Heart left ventricle (tissue), 16 donors: Measurements from ENCODE around the gene IL6. TPM values are rescaled to one million over a fixed set of nuclear protein-coding genes. Genes with fewer than 3 reads are reported as not detected.

Experiments used
- ATAC-seq, 4 donors: fragments of 200-7000 bp; cut with Tn5 transposase; one replicate each; pipeline ENCODE4 v1.9.1; 2020 to 2022; ENCODE audit warnings: moderate library complexity in 4 of 4, mild to moderate bottlenecking in 3 of 4, moderate number of reproducible peaks in 1 of 4
- DNase-seq, 5 donors: peaks; one replicate each; pipeline ENCODE4 v3.0.0-alpha.2; 2020
- H3K27ac ChIP-seq, 12 donors: fragments of 200-600 bp; sonication (generic) in 4 of 12; one replicate each; pipeline versions ENCODE4 v1.5.0 to v1.8.0; 2016 to 2022; ENCODE audit warnings: mild to moderate bottlenecking in 2 of 12
- H3K27me3 ChIP-seq, 9 donors: fragments of 200-600 bp; sonication (generic) in 2 of 9; one replicate each; pipeline versions ENCODE4 v1.5.1 to v1.8.0; 2016 to 2022; ENCODE audit warnings: mild to moderate bottlenecking in 3 of 9
- H3K36me3 ChIP-seq, 9 donors: fragments of 200-600 bp; sonication (generic) in 2 of 9; one replicate each; pipeline versions ENCODE4 v1.5.0 to v1.8.0; 2018 to 2022; ENCODE audit warnings: mild to moderate bottlenecking in 2 of 9
- H3K4me1 ChIP-seq, 12 donors: fragments of 200-600 bp; sonication (generic) in 4 of 12; one replicate each; pipeline versions ENCODE4 v1.5.0 to v1.8.0; 2016 to 2022; ENCODE audit warnings: mild to moderate bottlenecking in 3 of 12
- H3K4me3 ChIP-seq, 12 donors: fragments of 200-600 bp; sonication (generic) in 4 of 12; one replicate each; pipeline versions ENCODE4 v1.5.0 to v1.8.0; 2017 to 2022; ENCODE audit warnings: mild to moderate bottlenecking in 9 of 12, moderate library complexity in 4 of 12
- H3K9me3 ChIP-seq, 12 donors: fragments of 200-600 bp; sonication (generic) in 4 of 12; one replicate each; pipeline versions ENCODE4 v1.5.0 to v1.8.0; 2016 to 2022; ENCODE audit warnings: mild to moderate bottlenecking in 1 of 12
- POLR2A ChIP-seq, 2 donors: fragments of 450-650 bp; IDR thresholded peaks; one replicate each; pipeline ENCODE4 v1.6.1; 2017; ENCODE audit warnings: antibody characterized with exemption in 2 of 2, mild to moderate bottlenecking in 2 of 2, moderate library complexity in 2 of 2
- WGBS, 4 donors: extraction: QIAGEN DNeasy Blood & Tissue Kit in 2 of 4; methylation state at CpG; one replicate each; pipeline versions ENCODE4 v1.1.5 to v1.1.7; 2013 to 2018; 5-methylcytosine and 5-hydroxymethylcytosine counted together
- intact Hi-C, 10 donors: fragments of 100-400 bp; cut with DNase I; formaldehyde crosslinking; loops; one replicate each; pipeline versions ENCODE4 v1.11.1 to v1.14.2; 2022
- polyA plus RNA-seq, 2 donors: library from polyadenylated mRNA; stranded (reverse); fragments of 200-250 nt; gene quantifications; one replicate each; pipeline ENCODE4 v1.2.3, GENCODE V29; 2013
- total RNA-seq, 9 donors: library from RNA; depleted of rRNA in 2 of 9; stranded (reverse); fragments of >200 nt in 2 of 9; fragmentation: NEBNext Ultra II Directional in 3 of 9; extraction: Animal tissue kit (Norgen Biotek cat#: 25700) in 3 of 9; gene quantifications; one replicate each; pipeline versions ENCODE4 v1.1.0 to v1.2.4, GENCODE V29; 2016 to 2023
- TF ChIP-seq, protein P1 (sequence below), 12 donors: fragments of 200-600 bp; sonication (generic) in 4 of 12; IDR thresholded peaks; one replicate each; pipeline versions ENCODE4 v1.5.0 to v1.8.0; 2018 to 2022; ENCODE audit warnings: antibody characterized with exemption in 12 of 12, mild to moderate bottlenecking in 5 of 12
- donor health status: ischemic (EF 13 %, LVEDD 7.1; RV severe dilation, severe dysfunction).
- donor health status: healthy with polysubstance abuse.
- donor health status: DM: no; HTN: yes; CAD: no.
- donor health status: DM: no; HTN: no; CAD: no.
- donor health status: ischemic (EF 25% LVEDD 6.9; RV normal size, moderate dysfunction).
- donor health status: ischemic (EF 25% LVEDD 5.7; RV mildly dilated, moderate dysfunction).
- donor health status: healthy.
- donor health status: DM: yes; HTN: yes; CAD: no.
- donor health status: ischemic (EF 35%, LVEDD 5.7; RV mildly dilated, moderate dysfunction).
- donor health status: nonischemic (EF 11% LVEDD 7.7; RV severe dilation, severe dysfunction).
- donor health status: DM: yes; HTN: yes; CAD: no.
- donor health status: PGD.
- donor health status: ischemic (EF 29% LVEDD 5.4; RV normal size, mild dysfunction).
- donor health status: nonischemic (EF 23%, LVEDD 6.1; RV moderate dilation, normal function).

Gene IL6
- total and polyA plus RNA-seq, 11 donors = 0.72 to 15.1 (median 1.9) TPM; not detected in 1

DNA sequence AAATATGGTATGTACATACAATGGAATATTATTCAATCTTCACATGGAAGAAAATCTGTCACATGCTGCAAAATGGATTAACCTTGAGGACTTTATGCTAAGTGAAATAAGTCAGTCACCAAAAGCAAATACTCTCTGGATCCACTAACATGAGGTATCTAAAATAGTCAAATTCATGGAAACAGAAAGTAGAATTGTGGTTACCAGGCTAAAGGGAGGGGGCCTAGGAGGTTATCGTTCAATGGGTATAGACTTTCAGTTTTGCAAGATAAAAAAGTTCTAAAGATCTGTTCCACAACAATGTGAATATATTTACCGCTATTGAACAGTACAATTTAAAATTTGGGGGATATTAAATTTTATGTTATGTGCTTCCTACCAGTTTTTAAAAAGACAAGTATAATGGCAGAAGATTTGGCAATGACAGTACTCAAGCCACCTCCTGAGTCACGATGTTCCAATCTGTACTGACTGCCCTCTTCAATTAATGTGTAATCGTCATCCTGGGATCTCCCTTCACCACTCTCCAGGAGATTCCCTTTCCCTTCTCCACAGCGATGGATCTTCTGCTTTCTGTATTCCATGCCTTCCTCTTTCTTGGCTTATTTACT, 32.3 kb upstream of the IL6 start:
- intact Hi-C loops = no loop called here
- DNase-seq (no peak), ATAC-seq (no peak)
- Histone ChIP-seq H3K27me3 (no peaks in the 10 kb centered on the region), H3K4me1 (peaks cover 0 to 48% (median 0%) of the 10 kb centered on the region in 12 donors), H3K4me3 (no peak overlapping the region), H3K9me3 (no peaks in the 10 kb centered on the region), H3K36me3 (no peaks in the 10 kb centered on the region), H3K27ac (no peak overlapping the region)
- WGBS, 4 donors = 89 to 94% (median 90%) methylated on average over 5 of the region's 5 CpGs
- no peak for TF ChIP-seq POLR2A (IDR thresholded peaks at IDR 0.05)
- TF ChIP-seq, protein P1, sequence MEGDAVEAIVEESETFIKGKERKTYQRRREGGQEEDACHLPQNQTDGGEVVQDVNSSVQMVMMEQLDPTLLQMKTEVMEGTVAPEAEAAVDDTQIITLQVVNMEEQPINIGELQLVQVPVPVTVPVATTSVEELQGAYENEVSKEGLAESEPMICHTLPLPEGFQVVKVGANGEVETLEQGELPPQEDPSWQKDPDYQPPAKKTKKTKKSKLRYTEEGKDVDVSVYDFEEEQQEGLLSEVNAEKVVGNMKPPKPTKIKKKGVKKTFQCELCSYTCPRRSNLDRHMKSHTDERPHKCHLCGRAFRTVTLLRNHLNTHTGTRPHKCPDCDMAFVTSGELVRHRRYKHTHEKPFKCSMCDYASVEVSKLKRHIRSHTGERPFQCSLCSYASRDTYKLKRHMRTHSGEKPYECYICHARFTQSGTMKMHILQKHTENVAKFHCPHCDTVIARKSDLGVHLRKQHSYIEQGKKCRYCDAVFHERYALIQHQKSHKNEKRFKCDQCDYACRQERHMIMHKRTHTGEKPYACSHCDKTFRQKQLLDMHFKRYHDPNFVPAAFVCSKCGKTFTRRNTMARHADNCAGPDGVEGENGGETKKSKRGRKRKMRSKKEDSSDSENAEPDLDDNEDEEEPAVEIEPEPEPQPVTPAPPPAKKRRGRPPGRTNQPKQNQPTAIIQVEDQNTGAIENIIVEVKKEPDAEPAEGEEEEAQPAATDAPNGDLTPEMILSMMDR (IDR thresholded peaks at IDR 0.05) = no peak

DNA sequence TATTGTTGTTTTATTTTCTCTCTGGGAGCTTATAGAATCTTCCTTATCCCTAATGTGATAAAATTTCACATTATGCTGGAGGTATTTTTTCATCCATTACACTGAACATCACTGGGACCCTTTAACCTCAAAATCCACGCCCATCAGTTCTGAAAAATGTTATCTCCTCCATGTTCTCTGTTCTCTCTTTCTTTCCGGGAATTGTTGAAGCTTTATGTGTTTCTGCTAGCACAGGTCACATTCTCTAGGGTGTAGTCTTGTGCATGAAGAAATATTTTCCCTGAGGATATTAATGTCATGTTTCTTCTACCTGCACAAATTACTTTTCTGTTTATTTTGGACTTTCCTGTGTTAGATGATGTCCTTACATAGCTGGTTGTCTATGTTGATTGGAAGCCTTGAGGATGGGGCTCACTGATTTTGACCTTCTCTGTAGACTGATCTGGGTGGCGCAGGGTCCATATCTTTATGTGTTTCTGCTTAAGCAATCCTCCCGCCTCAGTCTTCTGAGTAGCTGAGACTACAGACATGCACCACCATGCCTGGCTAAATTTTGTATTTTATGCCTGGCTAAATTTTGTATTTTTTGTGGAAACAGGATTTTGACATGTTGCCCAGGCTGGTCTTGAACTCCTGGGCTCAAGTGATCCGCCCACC, 31.4 kb upstream of the IL6 start:
- Histone ChIP-seq H3K27ac (no peak overlapping the region), H3K36me3 (no peaks in the 10 kb centered on the region), H3K4me1 (peaks cover 0 to 56% (median 0%) of the 10 kb centered on the region in 12 donors), H3K9me3 (no peaks in the 10 kb centered on the region), H3K4me3 (no peak overlapping the region), H3K27me3 (no peaks in the 10 kb centered on the region)
- 92 to 96% (median 94%) methylated on average over 5 of the region's 5 CpGs for WGBS, 4 donors
- ATAC-seq = no peak
- intact Hi-C loops = no loop called here
- no peak for DNase-seq
- TF ChIP-seq, protein P1 (IDR thresholded peaks at IDR 0.05) = no peak
- no peak for TF ChIP-seq POLR2A (IDR thresholded peaks at IDR 0.05)

DNA sequence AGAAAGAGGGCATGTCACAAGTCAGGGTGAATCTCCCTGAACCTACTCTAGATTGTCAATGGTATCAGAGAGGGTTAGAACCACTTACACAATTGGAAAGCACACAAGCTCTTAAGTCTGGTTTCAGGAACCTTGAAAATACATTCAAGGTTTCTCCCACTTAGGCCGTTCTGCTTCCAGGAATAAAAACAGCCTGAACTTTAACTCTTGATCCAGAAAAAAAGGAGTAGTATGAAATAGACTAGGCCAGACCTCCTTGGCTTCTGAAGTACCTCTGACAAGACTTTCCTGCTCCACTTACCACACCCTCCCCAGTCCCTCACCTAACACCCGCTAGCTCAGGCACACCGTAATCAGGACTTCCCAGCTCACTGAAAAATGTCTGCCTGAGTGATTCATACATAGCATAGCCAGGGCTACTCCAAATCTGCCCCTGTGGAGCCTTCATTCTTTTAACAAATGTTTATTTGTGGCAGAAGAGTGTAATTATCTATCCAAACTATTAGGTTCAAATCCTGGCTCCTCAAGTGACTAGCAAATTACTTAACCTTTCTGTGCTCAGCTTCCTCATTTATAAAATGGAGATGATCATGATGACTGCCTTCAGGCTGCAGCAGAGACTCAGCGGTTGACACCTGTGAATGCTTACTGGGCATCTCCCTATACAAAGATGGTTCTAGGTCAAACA, 30.3 kb upstream of the IL6 start:
- H3K27me3 ChIP-seq = no peaks in the 10 kb centered on the region
- 69 to 88% (median 83%) methylated on average over 4 of the region's 4 CpGs for WGBS, 4 donors
- intact Hi-C loops = no loop called here
- H3K4me3 ChIP-seq = no peak overlapping the region
- peaks cover 0 to 62% (median 0%) of the 10 kb centered on the region in 12 donors for H3K4me1 ChIP-seq
- H3K36me3 ChIP-seq = no peaks in the 10 kb centered on the region
- H3K9me3 ChIP-seq = no peaks in the 10 kb centered on the region
- TF ChIP-seq POLR2A (IDR thresholded peaks at IDR 0.05) = no peak
- TF ChIP-seq, protein P1 (IDR thresholded peaks at IDR 0.05) = no peak
- DNase-seq (no peak), ATAC-seq (no peak)
- H3K27ac ChIP-seq = peak overlapping the region in 1 of 12 donors; percentile 33

DNA sequence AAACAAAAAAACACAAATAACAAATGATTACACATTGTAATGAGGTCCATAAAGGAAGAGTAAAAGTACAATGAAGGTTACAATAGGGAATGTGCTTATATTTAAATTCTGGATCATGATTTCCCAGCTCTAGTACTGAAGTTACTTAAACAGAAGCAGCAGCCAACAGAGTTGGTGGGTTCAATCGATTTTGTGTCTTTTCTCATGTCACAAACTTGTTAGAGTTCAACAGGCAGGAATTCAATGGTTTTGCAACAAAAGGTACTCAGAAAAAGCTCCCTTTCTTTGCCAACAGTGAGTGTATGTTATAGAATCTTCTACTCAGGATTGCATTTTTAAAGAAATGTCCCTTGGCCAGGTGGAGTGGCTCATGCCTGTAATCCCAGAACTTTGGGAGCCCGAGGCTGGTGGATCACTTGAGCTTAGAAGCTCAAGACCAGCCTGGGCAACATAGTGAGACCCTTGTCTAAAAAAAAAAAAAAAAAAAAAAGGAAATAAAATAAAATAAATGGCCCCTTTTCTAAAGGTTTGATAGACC, 29.6 kb upstream of the IL6 start:
- Histone ChIP-seq H3K27ac (no peak overlapping the region), H3K27me3 (no peaks in the 10 kb centered on the region), H3K4me1 (peaks cover 0 to 68% (median 0%) of the 10 kb centered on the region in 12 donors), H3K36me3 (no peaks in the 10 kb centered on the region), H3K4me3 (no peak overlapping the region), H3K9me3 (no peaks in the 10 kb centered on the region)
- ATAC-seq = no peak
- no peak for DNase-seq
- WGBS, 4 donors = 78 to 93% (median 91%) methylated on average over 2 of the region's 2 CpGs
- no peak for TF ChIP-seq POLR2A (IDR thresholded peaks at IDR 0.05)
- TF ChIP-seq, protein P1 (IDR thresholded peaks at IDR 0.05) = no peak
- intact Hi-C loops = no loop called here
